ENCODE data around the gene MON1B.
"Not testable (repeated sequence)": the region's sequence is repeated elsewhere in the genome, so short reads cannot be mapped to it uniquely, and the experiment has no call there.

The MON1B gene

DNA sequence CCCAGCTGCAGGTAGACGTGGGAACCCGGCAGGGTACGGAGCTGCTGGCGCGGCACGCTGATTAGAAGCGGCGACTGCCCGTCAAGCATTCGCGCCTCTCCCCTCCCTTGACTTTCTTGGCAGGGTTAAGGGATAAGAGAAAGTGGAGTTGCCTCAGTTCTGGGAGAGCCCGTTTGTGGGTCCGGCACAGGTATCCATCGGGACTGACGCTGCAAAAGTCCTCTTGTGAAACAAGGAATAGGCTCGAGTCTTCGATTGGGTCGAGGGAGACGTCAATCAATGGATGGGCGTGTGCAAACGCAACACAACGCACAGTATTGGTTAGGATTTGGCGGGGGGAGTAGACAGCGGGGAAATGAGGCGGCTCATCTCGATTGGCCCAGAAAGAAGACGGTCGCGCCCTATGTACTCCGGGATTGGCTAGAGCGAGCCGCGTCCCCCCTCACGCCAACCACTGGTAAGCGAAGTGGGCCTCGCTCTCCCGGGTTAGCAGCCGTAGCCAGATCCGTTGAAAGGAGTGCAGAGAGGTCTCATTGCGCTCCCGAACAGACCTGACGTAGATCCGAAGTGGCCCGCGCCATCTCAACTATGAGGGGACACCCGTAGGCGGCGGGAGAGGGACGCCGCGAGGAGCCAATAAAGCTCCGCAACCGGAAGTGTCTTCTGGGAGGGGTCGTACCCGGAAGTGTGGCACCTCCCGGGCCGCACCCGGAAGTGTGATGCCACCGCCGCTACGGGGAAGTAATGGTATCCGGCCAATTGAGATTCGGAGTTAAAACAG lies at the start of gene MON1B:
TSS of gene MON1B (plus strand) at position 713 of the 781 bp plus-strand sequence. CDS start 296 bp downstream, outside the sequence.
- peak; percentile 84 to 99 (median 97) for DNase-seq

DNA sequence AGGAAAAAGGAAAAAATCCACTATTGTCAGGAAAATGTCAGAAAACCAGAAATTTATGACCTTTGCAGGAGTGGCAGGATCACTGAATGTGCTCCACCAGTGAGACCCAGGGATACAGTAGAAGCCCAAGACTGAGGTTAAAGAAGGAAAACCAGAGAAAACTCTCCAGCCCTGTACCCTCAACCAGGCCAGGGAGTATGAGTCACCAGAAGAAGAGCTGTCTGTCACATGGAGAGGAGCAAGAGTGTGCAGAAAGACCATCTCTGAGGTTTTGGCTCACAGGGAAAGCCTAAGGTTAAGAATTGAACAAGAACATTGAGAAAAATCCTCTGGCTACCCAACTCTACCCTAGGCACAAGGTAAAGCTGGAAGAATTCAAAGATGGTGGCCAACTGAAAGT lies 47.6 kb upstream of the MON1B start:
- no peak for DNase-seq

DNA sequence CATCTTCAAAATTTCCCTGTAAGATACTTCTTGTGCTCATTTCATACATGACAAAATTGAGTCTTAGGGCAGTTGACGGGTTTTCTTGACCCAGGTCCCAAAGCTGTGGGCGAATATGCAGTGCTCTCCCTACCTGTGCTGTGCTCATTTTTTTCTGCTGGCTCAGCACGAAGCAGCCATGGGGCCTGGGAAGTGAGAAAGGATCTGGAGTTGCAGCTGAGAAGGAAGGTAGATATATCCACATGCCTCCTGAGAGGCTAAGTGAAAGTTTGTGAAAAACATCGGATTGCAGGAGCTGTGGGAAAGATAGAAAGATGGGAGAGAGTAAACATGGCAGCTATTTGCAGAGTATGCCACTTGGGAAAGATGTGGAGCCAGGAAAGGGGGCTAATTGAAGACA lies 42.9 kb upstream of the MON1B start:
- no peak for DNase-seq

DNA sequence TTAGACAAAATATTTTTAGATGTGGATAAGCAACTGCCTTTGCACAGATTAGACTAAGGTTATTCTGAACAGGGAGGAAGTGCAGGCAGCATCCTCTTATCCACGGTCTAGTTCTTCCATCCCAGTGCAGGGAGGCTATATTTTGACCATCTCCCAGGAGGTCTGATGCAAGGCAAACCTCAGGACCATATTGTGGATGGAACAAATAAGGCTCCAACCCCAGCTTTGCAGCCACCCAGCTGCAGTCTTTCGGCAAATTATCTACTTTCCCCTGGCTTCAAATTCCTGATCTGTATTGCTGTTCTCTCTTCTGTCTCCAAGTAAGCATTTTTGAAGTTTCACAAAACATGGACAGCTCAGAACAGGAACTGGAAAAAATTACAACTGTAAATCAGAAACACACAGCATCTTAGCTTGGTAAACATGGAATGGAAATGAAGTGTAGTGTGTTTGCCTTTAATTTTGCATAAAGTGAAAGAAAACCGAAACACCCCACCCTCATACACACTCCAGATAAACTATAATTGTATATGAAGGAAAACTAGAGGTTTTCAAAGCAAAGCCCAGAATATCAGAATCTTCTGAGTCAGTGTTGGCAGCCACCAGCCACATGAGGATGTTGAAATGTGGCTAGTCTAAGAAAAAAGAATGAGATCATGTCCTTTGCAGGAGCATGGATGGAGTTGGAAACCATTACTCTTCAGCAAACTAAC lies 33.5 kb upstream of the MON1B start:
- DNase-seq: no peak

DNA sequence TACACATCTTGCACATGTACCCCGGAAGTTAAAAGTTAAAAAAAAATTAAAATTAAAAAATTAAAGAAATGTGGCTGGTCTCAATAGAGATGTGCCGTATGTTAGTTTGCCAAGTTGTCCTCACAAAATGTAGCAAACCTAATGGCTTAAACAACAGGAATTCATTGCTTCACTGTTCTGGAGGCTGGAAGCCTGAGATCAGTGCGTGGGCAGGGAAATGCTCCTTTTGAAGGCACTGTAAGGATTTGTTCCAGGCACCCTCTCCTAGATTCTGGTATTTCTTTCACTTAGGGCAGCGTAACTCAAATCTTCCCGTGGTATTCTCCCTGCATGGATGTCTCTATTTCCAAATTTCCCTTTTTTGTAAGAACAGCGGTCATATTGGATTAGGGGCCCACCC lies 32.7 kb upstream of the MON1B start:
- no peak for DNase-seq

DNA sequence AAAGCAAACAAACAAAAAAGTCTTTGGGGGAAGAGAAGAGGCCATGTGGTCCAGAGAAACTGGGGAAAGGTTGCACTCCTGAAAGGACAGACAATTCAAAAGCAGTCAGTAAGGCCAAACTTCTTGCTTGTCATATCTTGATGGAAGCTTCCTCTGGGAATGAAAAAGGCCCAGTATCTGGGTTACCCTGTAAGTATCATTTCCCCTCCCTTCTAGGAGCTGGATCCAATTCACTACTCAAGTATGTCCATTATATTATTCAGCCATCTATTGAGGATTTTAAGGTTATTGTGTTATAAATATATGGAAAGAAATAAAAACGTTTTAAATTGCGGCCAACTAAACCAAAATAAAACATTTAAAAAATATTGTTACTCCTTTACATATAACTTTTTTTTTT lies 26.0 kb upstream of the MON1B start:
- no peak for DNase-seq

DNA sequence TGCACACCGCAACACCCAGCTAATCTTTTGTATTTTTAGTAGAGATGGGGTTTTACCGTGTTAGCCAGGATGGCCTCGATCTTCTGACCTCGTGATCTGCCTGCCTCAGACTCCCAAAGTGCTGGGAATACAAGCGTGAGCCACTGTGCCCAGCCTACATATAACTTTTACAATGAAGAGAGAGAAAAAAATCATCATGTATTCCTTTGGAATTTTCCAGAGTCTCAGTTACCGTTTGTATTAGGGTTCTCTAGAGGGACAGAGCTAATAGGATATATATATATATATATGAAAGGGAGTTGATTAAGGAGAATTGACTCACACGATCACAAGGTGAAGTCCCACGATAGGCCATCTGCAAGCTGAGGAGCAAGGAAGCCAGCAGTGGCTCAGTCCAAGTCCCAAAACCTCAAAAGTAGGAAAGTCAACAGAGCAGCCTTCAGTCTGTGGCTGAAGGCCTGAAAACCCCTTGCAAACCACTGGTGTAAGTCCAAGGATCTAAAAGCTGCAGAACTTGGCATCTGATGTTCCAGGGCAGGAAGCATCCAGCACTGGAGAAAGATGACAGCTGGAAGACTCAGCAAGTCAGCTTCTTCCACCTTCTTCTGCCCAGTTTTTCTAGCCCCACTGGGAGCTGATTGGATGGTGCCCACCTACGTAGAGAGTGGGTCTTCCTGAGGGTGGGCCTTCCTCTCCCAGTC lies 25.3 kb upstream of the MON1B start:
- DNase-seq: not testable (repeated sequence)

DNA sequence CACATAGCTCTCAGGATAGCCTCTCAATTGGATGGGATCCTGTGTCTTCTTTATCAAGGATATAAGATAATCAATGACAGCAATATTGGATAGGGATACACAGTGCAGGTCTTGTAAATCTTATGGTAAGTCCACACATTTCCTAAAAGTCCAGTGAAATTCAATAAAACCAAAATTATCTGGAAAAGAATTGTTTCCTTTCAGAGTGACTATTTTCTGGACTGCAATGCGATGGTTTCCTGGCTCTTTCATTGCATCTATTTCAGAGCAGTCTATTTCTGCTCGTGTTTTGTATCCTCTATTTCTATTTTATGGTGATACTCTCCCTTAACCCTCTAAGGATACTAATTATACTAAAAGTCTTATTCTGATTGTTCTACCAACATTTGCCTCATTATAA lies 24.3 kb upstream of the MON1B start:
- no peak for DNase-seq

DNA sequence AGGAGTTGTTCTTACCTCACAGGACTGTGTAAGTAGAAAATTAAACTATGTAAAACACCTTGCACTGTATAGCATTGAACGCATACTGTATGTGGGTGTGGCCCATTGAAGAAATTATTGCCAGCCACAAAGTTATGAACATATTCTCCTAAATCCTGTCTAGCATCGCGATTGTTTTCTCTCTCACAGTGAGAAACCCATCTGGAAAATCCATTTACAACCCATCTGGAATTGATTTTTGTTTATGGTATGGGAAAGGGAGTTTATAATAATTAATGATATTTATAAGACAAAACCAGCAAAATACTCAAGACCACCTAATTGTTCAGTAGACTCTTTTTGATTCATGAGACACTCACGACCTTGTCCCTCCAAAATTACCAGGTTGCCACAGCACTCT lies 22.1 kb upstream of the MON1B start:
- no peak for DNase-seq

DNA sequence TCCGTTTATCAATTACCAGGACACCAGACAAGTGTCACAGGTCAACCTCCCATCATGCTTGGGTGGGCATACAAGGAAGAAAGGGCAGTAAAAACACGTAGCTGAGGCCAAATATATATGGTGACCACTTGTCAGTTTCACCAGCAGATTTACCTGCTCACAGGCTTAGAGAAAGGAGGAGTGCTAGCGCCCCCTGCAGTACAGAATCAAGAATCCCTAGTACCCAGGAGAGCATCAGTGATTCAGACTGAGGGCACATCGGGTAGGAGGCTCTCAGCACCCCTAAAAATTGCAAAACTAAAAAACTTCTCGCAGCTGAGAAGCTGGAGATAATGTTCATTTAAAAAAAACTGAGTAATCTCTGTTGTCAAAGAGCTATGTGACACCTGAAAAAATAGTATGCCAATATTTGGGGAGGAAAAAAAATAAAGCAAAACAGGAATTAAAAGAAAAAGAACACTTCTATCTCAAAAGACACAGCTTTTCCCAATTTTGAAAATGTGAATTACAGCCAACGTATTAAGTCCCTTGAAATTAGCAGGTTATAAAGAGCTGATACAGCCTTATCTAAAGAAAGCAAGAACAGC lies 21.2 kb upstream of the MON1B start:
- peak in 17 of 56 donors; percentile 0 to 61 (median 11) for DNase-seq

DNA sequence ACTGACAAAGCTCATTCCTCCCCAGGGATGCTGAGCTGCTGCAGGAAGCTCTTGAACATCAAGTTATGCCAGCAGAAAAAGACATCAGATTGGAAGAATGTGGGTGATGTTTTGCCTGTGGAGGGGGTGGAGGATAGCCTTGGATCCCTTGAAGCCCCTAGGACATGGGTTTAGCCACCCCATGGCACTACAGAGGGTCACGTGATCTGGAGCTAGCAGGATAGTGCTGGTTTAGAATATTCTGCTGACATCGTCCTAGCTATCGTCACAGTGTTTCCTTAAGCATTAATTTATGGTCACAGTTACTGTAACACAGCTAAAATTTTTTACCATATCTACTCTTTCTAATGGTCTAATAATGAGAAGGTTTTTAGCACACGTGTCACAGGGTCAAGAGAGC lies 20.2 kb upstream of the MON1B start:
- no peak for DNase-seq

DNA sequence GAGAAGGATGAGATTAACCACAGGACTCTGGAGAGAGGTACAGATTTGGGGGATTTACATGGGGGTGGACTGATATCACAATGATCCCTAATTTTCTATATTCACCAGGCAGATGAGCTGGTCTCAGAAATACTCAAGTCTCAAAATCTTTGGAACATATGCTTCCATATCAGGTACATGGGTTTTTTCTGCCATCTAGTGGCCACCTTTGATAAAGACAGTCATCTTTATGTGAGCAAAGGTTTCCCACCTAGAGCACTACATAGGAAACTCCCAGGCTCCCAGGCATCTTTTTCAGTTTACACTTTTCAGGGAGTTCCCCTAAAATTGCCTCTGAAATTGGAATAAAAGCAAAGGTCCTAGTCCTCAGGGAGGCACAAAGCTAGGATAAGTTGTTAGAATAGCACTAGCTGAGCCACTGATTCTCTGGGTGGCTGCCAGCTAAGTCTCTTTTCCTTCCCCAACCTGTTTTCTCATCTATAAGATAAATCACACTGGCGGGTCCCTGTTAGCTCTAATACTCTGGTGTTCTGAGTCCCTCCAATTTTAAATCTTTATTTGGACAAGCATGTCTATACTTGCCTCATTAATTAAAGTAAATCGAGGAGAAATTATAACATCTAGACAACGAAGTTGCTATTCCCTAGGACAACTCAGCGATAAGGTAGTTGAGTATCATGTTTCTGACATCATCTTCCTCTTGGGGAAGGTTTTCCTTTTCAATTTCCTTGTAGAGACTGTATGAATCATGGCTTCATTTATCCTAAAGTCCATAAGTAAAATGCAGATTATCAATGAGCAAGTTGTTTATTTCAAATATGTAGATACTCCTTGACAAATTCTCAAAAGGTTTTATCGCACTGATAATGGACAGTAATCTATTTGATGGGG lies 19.0 kb upstream of the MON1B start:
- peak in 10 of 56 donors; percentile 2 to 48 (median 12) for DNase-seq

DNA sequence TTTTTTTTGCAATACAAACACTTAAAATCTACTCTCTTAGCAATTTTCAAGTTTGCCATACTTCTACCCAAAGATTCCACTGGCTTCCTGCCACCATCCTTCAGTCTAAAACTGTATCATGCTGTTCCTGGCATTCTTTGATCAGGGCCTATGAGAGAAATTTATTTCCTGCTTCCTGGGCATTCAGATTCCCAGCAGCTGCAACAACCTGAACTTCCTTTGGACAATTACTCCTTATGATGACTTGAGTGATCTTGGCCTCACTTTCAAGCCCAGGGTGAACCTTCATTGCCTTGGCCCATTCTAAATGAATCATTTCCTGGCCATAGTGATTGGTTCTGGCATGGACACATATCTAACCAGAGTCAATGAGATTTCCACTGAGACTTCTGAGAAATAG lies 18.0 kb upstream of the MON1B start:
- no peak for DNase-seq

DNA sequence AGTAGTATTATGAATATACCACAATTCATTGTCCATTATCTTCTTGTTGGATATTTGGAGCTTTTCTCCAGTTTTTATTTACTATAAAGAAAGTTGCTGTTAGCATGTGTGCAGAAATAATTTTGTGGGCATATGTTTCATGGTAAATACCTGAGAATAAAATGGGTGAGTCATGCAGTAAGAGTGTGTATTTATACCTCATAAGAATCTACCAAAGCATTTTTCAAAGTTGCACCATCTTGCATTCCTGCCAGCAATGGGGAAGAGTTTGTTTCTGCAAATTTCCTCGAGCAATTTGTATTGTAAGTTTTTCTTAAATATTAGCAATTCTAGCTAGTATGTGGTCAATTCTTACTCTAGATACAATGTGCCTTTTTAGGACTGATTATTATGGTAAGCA lies 7.9 kb upstream of the MON1B start:
- no peak for DNase-seq

DNA sequence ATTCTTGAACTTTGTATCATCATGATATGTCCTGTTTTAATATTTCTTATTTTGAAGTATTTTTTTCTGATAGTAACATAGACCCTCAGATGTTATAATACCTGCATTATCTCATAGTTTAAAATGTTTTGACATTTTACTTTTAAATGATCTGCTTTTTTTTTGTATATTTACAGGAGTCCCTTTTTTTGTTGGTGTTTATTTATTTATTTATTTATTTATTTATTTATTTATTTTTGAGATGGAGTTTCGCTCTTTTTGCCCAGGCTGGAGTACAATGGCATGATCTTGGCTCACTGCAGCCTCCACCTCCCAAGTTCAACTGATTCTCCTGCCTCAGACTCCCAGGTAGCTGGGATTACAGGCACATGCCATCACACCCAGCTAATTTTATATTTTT lies 4.7 kb upstream of the MON1B start:
- DNase-seq: not testable (repeated sequence)

DNA sequence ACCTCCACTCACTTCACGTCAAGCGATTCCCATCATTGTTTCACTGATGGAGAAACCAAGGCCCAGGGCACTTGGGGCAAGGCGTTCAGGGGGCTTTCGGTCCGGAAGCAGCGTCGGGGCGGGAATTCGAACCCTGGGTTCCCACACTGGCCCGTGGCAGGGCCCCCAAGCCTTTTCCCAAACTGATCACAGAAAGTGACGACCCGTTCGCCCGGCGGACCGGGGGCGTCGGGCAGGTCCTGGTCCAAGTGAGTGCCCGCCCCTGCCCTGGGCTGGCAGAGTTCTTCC lies 856 bp upstream of the MON1B start:
- DNase-seq: no peak

DNA sequence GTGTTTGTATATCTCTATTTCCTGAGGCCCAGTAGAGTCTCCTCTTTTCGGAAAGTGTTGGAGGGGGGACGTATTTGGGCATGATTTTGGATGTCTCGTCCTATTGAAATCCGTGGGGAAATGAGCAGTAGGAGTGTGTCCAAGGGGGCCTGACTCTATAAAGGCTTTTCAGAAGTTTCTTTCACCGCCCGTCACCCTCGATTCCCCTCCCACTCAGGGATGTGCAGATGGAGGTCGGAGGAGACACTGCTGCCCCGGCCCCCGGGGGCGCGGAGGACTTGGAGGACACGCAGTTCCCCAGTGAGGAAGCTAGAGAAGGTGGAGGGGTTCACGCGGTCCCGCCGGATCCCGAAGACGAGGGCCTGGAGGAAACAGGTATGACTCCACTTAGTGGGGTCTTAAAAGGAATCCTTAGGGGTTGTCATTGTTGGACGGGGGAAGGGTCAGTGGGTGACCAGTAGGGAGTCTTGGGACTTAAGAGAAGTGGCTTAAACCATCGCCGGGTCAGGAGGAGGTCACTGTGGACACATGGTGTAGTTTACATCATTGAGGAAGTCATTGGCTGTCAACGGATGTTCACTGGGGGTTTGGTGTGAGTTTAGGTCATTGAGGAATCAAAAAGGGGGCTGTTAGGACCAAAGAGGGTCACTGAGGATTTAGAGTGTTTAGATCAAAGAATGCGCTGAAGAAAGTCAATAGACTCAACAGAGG lies 424 bp downstream of the MON1B start:
- DNase-seq: peak in 7 of 56 donors; percentile 26 to 62 (median 48)

DNA sequence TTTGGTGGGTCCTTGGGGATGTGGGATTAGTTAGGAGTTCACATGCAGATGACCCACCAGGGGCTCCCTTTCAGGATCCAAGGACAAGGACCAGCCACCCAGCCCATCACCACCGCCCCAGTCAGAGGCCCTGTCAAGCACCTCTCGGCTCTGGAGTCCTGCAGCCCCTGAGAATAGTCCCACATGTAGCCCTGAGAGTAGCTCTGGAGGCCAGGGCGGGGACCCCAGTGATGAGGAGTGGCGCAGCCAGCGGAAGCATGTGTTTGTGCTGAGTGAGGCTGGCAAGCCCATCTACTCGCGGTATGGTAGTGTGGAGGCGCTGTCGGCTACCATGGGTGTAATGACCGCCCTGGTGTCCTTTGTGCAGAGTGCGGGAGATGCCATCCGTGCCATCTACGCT lies 2.4 kb downstream of the MON1B start:
- no peak for DNase-seq

DNA sequence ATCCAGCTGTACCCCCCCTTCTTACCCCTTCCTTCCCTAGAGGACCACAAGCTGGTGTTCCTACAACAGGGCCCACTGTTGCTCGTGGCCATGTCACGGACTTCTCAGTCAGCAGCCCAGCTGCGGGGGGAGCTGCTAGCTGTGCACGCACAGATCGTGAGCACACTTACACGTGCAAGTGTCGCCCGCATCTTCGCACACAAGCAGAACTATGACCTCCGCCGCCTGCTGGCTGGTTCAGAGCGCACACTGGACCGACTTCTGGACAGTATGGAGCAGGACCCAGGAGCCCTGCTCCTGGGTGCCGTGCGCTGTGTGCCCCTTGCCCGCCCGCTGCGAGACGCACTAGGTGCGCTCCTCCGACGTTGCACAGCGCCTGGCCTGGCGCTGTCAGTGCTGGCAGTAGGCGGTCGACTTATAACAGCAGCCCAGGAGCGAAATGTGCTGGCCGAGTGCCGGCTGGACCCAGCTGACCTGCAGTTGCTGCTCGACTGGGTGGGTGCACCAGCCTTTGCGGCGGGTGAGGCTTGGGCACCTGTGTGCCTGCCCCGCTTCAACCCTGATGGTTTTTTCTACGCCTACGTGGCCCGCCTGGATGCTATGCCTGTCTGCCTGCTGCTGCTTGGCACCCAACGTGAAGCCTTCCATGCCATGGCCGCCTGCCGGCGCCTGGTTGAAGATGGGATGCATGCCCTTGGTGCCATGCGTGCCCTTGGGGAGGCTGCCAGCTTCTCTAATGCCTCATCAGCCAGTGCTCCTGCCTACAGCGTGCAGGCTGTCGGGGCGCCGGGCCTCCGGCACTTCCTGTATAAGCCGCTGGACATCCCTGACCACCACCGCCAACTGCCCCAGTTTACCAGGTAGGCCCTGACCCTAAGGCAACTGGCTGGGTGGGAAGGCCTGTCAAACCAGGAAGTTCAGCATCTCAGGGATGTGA lies 3.6 kb downstream of the MON1B start:
- DNase-seq: no peak

All from nucleus accumbens (tissue), 56 donors.